ENCODE measurements around the gene TCL1A.
"Not testable (repeated sequence)": the region's sequence is repeated elsewhere in the genome, so short reads cannot be mapped to it uniquely, and the experiment has no call there.

The TCL1A gene

GRCh38 chr14:95713596-95714371, at the start of gene TCL1A:
TSS of gene TCL1A (minus strand) at chr14:95714125. CDS start at chr14:95714066, 59 bp downstream.
- no peak for DNase-seq (ENCODE audit: low read depth in 3 of 3, low spot score in 1 of 3)

GRCh38 chr14:95763032-95763431, 49.1 kb upstream of the TCL1A start:
- DNase-seq (ENCODE audit: low read depth in 3 of 3, low spot score in 1 of 3): not testable (repeated sequence)

GRCh38 chr14:95761436-95761835, 47.5 kb upstream of the TCL1A start:
- no peak for DNase-seq (ENCODE audit: low read depth in 3 of 3, low spot score in 1 of 3)

- DNase-seq (ENCODE audit: low read depth in 3 of 3, low spot score in 1 of 3): no peak
These were observed 46.7 kb upstream of the TCL1A start for GRCh38 chr14:95760596-95760995.

GRCh38 chr14:95759941-95760340, 46.0 kb upstream of the TCL1A start:
- DNase-seq (ENCODE audit: low read depth in 3 of 3, low spot score in 1 of 3): no peak

GRCh38 chr14:95758331-95758730, 44.4 kb upstream of the TCL1A start:
- DNase-seq (ENCODE audit: low read depth in 3 of 3, low spot score in 1 of 3): no peak

- DNase-seq (ENCODE audit: low read depth in 3 of 3, low spot score in 1 of 3): no peak
These were observed 42.8 kb upstream of the TCL1A start for GRCh38 chr14:95756751-95757150.

- DNase-seq (ENCODE audit: low read depth in 3 of 3, low spot score in 1 of 3): no peak
These were observed 42.2 kb upstream of the TCL1A start for GRCh38 chr14:95756127-95756526.

GRCh38 chr14:95741781-95742180, 27.9 kb upstream of the TCL1A start:
- DNase-seq (ENCODE audit: low read depth in 3 of 3, low spot score in 1 of 3): no peak

GRCh38 chr14:95741038-95741490, 27.1 kb upstream of the TCL1A start:
- DNase-seq (ENCODE audit: low read depth in 3 of 3, low spot score in 1 of 3): no peak

- no peak for DNase-seq (ENCODE audit: low read depth in 3 of 3, low spot score in 1 of 3)
These were observed 25.4 kb upstream of the TCL1A start for GRCh38 chr14:95739356-95739755.

- no peak for DNase-seq (ENCODE audit: low read depth in 3 of 3, low spot score in 1 of 3)
These were observed 19.3 kb upstream of the TCL1A start for GRCh38 chr14:95733212-95733611.

GRCh38 chr14:95730126-95730525, 16.2 kb upstream of the TCL1A start:
- no peak for DNase-seq (ENCODE audit: low read depth in 3 of 3, low spot score in 1 of 3)

GRCh38 chr14:95729402-95730028, 15.6 kb upstream of the TCL1A start:
- not testable (repeated sequence) for DNase-seq (ENCODE audit: low read depth in 3 of 3, low spot score in 1 of 3)

- DNase-seq (ENCODE audit: low read depth in 3 of 3, low spot score in 1 of 3): no peak
These were observed 13.3 kb upstream of the TCL1A start for GRCh38 chr14:95727056-95727700.

- no peak for DNase-seq (ENCODE audit: low read depth in 3 of 3, low spot score in 1 of 3)
These were observed 11.9 kb upstream of the TCL1A start for GRCh38 chr14:95725685-95726336.

GRCh38 chr14:95722525-95723190, 8.7 kb upstream of the TCL1A start:
- no peak for DNase-seq (ENCODE audit: low read depth in 3 of 3, low spot score in 1 of 3)

GRCh38 chr14:95712398-95712797, 1.5 kb downstream of the TCL1A start:
- DNase-seq (ENCODE audit: low read depth in 3 of 3, low spot score in 1 of 3): no peak

GRCh38 chr14:95711476-95712176, 2.3 kb downstream of the TCL1A start:
- DNase-seq (ENCODE audit: low read depth in 3 of 3, low spot score in 1 of 3): no peak

- no peak for DNase-seq (ENCODE audit: low read depth in 3 of 3, low spot score in 1 of 3)
These were observed 3.8 kb downstream of the TCL1A start for GRCh38 chr14:95710106-95710505.

Measured in stimulated activated CD4-positive, alpha-beta T cell treated with anti-CD3 and anti-CD28 coated beads, TNF-alpha, amount 100 ng/mL, for 1 hour (primary cell).